ENCODE measurements around the gene CLCA4.
"Not testable (repeated sequence)": the region's sequence is repeated elsewhere in the genome, so short reads cannot be mapped to it uniquely, and the experiment has no call there.

The CLCA4 gene

DNA sequence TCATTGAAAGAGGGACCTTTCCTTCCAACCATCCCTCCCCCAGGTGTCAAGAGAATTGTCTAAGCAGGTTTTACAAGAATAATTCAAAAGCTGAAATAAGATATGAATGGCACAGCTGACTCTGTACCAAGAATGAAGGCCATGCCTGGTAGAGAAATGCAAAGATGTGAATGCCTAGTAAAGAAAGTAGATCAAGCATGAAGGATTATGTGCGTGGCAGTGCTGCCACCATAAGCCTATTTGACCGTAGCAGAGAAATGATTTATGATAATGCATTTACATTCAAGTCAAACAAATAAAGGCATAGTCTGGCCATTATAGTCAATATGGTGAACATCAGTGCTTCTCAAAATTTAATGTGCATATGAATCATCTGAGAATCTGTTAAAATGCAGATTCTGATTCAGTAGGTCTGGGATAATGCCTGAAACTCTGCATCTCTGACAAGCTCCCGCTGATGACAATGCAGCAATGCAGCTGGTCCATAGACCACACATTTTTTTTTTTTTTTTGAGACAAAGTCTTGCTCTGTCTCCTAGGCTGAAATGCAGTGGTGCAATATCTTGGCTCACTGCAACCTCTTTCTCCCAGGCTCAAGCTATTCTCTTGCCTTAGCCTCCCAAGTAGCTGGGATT is 16.6 kb upstream of the CLCA4 start:
- DNase-seq (ENCODE audit: low spot score), result no peak

DNA sequence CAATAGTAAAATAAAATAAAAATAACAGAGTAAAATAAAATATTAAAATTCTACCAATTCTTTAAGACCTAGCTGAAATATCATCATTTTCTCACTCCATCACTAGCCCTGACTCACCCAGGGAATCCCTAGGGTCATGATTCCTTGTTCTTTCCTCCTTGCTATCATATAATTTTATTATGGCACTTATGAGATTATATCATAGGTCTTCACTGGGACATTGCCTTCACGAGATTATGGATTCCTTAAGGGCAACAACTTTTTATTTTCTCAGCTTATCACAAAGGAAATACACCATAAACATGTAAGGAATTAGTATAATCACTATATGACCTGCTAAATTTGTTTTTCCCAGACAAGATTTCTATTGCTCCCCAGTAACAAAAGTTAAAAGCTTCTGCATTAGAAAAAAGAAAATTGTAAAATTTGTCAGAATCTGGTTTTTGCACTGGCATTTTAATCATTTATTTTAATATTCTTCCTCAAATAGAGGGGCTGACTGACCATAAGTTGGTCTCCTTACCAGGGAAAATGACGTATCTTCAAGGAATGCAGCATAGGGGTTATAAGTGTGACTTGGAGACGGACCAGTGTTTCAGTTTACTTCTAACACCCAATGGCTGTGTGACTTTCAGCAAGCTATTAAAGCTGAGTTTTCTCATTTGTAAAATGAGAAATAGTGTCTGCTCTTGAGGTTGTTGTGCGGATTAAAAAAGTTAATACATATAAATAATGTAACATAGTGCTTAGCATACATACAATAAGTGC is 8.8 kb upstream of the CLCA4 start:
- DNase-seq (ENCODE audit: low spot score), result no peak

DNA sequence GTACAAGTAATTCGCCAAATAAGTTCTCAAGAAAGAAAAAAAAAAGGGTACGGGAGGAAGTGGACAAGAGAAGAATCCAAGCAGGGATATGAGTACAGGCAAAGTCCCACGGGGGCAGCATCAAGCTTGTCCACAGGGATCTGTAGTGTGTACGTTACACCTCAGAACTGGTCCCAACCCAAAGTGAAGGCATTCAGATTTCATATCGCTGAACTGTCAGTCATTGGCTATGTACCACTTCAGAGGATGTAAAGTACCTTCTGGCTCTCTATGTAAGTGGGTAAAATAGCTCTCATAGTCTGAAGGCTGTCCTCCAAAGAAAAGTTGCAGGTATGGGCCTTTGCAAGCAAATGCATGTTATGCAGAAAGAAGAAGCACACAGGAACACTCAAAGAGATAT is 8.1 kb upstream of the CLCA4 start:
- no peak for DNase-seq (ENCODE audit: low spot score)

DNA sequence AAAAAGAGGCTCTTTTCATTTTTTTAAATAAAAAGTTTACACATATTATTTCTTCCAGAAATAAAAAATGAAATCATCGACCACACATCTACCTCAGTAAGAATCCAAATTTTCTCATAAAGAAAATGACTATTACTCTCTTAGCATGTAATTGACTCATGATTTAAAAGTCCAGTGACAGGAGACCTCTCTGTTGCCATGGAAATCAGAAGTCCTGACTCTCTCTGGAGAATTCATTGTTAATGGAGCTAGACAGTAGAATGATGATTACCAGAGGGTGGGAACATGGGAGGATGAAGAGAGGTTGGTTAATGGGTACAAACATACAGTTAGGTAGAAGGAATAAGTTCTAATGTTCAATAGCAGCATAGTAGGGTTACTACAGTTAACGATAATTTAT is 5.0 kb upstream of the CLCA4 start:
- no peak for DNase-seq (ENCODE audit: low spot score)

DNA sequence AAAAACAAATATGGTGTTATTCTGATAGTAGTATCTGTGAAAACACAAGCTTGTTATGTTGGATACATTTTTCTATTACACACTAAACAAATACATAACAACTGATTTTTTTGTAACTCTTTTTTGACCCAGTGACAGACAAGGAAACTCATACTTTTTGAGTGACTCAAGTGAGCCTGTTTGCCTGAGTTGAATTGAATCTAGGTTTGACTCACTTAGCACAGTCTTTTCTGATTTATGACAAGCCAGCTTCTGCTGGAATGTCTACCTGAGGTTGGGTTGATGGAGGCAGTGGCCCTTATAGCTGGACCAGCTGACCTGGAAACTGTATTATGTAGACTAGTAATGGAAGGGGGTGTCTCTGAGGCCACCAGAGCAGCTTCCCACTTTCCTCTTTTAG is 4.2 kb upstream of the CLCA4 start:
- DNase-seq (ENCODE audit: low spot score), result no peak

GRCh38 chr1:86548839-86549238 is 2.0 kb downstream of the CLCA4 start:
- no peak for DNase-seq (ENCODE audit: low spot score)

- DNase-seq (ENCODE audit: low spot score), result no peak
These were observed 4.4 kb downstream of the CLCA4 start for GRCh38 chr1:86551305-86551704.

DNA sequence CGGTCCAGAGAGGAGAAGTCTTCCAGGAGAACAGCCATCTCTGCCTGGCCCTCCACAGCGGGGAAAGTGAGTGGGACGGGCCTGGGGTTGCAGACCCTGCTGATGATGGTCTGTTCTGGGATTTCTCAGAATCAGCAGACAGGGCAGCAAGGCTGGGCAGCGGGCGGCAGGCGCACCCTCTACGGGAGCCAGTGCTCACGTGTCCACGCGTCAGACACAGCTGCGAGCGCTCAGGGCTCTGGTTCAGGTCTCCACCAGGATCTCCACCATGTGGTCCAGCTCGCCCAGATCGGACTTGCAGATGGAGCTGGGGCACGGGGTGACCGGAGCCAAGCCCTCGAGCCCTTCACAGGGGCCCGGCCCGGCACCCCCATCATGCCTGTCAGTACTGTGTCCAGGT is 5.5 kb downstream of the CLCA4 start:
- no peak for DNase-seq (ENCODE audit: low spot score)

- no peak for DNase-seq (ENCODE audit: low spot score)
These were observed 10.9 kb downstream of the CLCA4 start for GRCh38 chr1:86557739-86558138.

GRCh38 chr1:86563849-86564248 is 17.0 kb downstream of the CLCA4 start:
- DNase-seq (ENCODE audit: low spot score), result no peak

DNA sequence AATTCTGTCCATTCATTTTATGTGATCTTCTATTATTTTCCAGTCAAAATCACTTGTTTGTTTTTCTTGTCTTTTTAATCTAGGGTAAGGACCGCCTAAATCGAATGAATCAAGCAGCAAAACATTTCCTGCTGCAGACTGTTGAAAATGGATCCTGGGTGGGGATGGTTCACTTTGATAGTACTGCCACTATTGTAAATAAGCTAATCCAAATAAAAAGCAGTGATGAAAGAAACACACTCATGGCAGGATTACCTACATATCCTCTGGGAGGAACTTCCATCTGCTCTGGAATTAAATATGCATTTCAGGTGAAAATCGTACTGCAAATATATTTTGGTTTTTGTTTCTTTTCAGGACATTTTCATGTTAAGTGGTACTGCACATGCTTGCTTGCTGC is 20.5 kb downstream of the CLCA4 start:
- DNase-seq (ENCODE audit: low spot score), result no peak

DNA sequence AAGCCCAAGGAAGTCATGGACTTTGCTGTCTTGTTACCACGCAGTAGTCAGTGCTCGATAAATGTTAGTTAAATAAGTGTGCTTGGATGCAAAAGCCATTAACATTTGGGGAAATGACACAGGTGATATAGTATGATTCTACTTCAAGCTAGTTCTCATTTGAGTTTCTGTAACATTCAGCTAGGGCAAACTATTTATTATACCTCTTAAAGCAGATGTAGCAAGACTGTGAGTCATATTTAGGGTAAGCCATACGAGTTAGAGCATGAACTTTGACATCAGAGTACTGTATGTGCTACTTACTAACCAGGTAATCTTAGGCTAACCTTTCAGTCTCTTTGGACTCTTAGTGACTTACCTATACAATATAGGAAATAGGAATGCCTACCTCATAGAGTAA is 21.0 kb downstream of the CLCA4 start:
- no peak for DNase-seq (ENCODE audit: low spot score)

DNA sequence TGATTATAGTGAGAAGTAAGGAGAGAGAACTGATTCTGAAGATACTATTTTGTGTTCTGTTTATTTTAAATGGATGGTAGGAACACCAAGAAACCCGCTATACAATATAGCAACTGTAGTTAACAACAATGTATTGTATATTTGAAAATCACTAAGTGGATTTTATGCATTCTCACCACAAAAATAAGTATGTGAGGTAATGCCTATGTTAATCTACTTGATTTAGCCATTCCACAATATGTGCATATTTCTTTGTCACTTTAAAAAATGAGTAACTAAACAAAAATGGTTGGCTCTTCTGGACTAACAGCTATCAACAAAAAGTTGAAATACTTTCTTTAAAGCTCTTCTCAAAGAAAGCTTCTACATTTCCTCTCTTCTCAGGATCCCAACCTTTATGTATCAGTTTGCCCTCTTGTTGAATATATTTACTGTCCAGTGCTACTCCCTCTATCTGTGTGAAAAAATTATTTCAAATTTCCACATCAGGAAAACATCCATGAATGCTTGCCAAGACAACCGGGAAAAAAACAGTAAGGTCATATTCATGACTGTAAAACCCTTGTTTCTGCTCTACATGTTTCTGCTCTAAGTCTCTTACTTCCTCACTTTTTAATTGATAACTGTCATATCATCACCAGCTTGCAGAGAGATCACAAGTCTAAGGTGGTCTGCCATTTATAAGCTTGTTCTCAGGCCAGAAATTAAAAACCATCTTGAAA is 27.0 kb downstream of the CLCA4 start:
- no peak for DNase-seq (ENCODE audit: low spot score)

DNA sequence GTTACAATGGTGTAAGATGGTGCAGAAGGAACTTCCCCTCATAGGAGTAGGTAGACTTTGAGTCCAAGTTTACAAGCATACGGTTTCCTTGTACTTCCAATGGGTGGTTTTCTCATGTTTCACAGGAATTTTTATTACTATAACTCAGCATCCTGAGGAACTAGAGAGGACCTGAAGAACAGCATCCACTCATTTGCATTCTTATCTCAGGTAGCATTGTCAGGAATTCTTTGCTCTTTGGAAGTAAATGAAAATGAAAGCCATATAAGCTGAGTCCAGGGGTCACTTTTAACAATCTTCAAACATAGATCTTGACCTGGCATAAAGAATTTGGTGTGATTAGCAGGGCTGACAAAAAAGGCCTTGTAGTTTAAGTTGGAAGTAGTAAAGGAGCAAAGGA is 34.4 kb downstream of the CLCA4 start:
- no peak for DNase-seq (ENCODE audit: low spot score)

GRCh38 chr1:86582161-86582560 is 35.3 kb downstream of the CLCA4 start:
- DNase-seq (ENCODE audit: low spot score), result no peak

DNA sequence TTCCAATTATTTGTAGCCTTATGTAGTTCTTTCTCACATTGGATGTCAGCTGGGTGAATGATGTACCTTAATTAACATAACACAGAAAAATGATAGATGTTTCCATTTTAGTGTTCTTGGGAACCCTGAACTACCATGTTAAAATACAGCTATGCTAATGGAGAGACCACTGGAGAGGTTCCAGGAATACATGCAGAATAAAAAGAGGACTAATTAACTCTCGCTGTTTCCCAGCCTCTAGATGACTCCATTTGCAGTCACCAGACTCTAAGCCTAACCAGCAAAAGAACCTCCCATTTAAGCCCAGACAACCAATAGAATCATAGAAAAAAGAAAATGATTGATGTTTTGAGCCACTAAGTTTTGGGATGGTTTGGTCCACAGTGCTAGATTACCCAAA is 36.2 kb downstream of the CLCA4 start:
- DNase-seq (ENCODE audit: low spot score), result no peak

- no peak for DNase-seq (ENCODE audit: low spot score)
These were observed 36.7 kb downstream of the CLCA4 start for GRCh38 chr1:86583593-86583992.

GRCh38 chr1:86594284-86594770 is 47.4 kb downstream of the CLCA4 start:
- no peak for DNase-seq (ENCODE audit: low spot score)

DNA sequence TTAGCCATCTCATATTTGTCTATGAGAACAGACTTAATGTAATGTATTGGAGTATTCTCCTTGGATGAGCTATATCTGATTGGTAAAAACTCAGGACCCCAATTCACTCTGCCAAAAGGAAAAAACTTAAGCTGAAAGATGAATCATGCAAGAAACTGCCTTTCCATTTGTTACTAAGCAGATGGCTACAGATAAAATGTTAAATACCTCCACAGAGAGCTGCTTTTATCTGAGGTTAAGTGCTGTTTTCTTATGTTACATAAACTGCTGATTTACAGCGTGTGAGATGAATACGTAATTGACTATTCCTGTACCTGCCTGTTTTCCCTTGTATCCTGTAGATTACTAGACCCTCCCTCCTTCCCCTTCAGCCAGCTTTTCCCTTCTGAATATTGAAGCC is 49.3 kb downstream of the CLCA4 start:
- no peak for DNase-seq (ENCODE audit: low spot score)

DNA sequence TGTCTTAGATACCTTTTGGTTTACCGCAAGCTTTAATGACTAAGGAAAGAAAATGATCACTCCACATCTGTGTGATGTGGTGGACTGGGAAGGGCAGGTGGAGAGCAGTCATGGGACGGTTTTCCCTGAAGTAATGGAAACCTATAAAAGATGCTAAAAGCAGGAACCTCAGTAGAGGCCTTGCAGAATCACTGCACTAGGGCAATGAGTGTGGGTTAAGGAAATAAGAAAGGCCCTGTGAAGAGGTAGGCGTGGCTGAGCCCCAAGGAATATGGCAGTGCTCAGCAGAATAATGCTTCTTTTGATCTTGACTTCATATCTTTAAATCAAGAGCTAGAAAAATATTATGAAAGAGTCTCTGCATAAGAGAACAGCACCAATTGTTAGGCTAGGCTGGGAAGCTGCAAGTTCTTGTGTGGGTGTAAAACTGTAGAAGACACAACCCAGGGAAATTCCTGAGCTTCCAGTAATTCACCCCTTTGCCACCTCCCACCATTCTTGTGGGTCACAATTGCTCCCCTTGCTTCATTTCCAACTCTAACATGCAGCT is 49.9 kb downstream of the CLCA4 start:
- DNase-seq (ENCODE audit: low spot score), result no peak

- not testable (repeated sequence) for DNase-seq (ENCODE audit: low spot score)
These were observed 59.2 kb downstream of the CLCA4 start for GRCh38 chr1:86606080-86606479.

- DNase-seq (ENCODE audit: low spot score), result no peak
These were observed 69.6 kb downstream of the CLCA4 start for GRCh38 chr1:86616433-86616832.

GRCh38 chr1:86616871-86617270 is 70.0 kb downstream of the CLCA4 start:
- no peak for DNase-seq (ENCODE audit: low spot score)
